Right atrium auricular region (tissue), 2 donors: ENCODE measurements around the gene NLRC5. TPM values are rescaled to one million over a fixed set of nuclear protein-coding genes. Genes with fewer than 3 reads are reported as not detected.
"Not testable (repeated sequence)": the region's sequence is repeated elsewhere in the genome, so short reads cannot be mapped to it uniquely, and the experiment has no call there.

Source experiments
- DNase-seq: peaks from one replicate; pipeline ENCODE4 v3.0.0-alpha.2; 2019; ENCODE audit warnings: low spot score
- H3K27ac ChIP-seq, 2 donors: fragments of 200-600 bp; sonication (generic); 1 replicate in 1 of 2; 2 replicates in 1 of 2; pipeline ENCODE4 v1.5.1; 2016 to 2019
- H3K27me3 ChIP-seq, 2 donors: fragments of 200-600 bp; sonication (generic); one replicate each; pipeline versions ENCODE4 v1.5.1 to v1.6.0; 2017 to 2019
- H3K36me3 ChIP-seq: fragments of 200-600 bp; sonication (generic); one replicate; pipeline ENCODE4 v1.5.1; 2016
- H3K4me1 ChIP-seq, 2 donors: fragments of 200-600 bp; sonication (generic); one replicate each; pipeline versions ENCODE4 v1.5.1 to v1.6.0; 2017 to 2019
- H3K4me3 ChIP-seq, 2 donors: fragments of 200-600 bp; sonication (generic); 1 replicate in 1 of 2; 2 replicates in 1 of 2; pipeline ENCODE4 v1.5.1; 2017 to 2019; ENCODE audit warnings: mild to moderate bottlenecking in 1 of 2, moderate library complexity in 1 of 2
- H3K9me3 ChIP-seq, 2 donors: fragments of 200-600 bp; sonication (generic); one replicate each; pipeline ENCODE4 v1.5.1; 2019
- CTCF ChIP-seq, 2 donors: fragments of 200-600 bp; sonication (generic); IDR thresholded peaks; one replicate each; pipeline ENCODE4 v1.5.1; 2019; ENCODE audit warnings: antibody characterized with exemption in 2 of 2
- total RNA-seq, 2 donors: library from RNA; depleted of rRNA; stranded (reverse); fragments of >200 nt; gene quantifications; one replicate each; pipeline ENCODE4 v1.1.0, GENCODE V29; 2016

Gene NLRC5
- total RNA-seq, 2 donors from 2014 or later, result 8.0 to 9.7 TPM

GRCh38 chr16:57058291-57058861 is 69.0 kb downstream of the NLRC5 start:
- H3K4me3 ChIP-seq, result no peak overlapping the region
- TF ChIP-seq CTCF (IDR thresholded peaks at IDR 0.05), result no peak

GRCh38 chr16:57060323-57061083 is 71.1 kb downstream of the NLRC5 start:
- Histone ChIP-seq H3K27ac (peak overlapping the region; percentile 70 to 79), H3K4me1 (peaks cover 0 to 23% of the 10 kb centered on the region in 2 donors), H3K4me3 (no peak overlapping the region), H3K27me3 (no peaks in the 10 kb centered on the region), H3K36me3 (no peaks in the 10 kb centered on the region), H3K9me3 (no peaks in the 10 kb centered on the region)
- DNase-seq, result no peak
- TF ChIP-seq CTCF (IDR thresholded peaks at IDR 0.05), result no peak

More at GRCh38 chr16:57058291-57058861, 69.0 kb downstream of the NLRC5 start:
- DNase-seq, result no peak
- Histone ChIP-seq H3K4me1 (peaks cover 0 to 23% of the 10 kb centered on the region in 2 donors), H3K36me3 (no peaks in the 10 kb centered on the region), H3K27me3 (no peaks in the 10 kb centered on the region), H3K9me3 (no peaks in the 10 kb centered on the region), H3K27ac (no peak overlapping the region)

GRCh38 chr16:57061084-57061905 is 71.9 kb downstream of the NLRC5 start:
- H3K27me3 ChIP-seq, result no peaks in the 10 kb centered on the region
- no peak overlapping the region for H3K4me3 ChIP-seq
- H3K9me3 ChIP-seq, result no peaks in the 10 kb centered on the region
- TF ChIP-seq CTCF (IDR thresholded peaks at IDR 0.05), result no peak
- peak; percentile 89 for DNase-seq
- H3K4me1 ChIP-seq, result peaks cover 0 to 23% of the 10 kb centered on the region in 2 donors
- H3K36me3 ChIP-seq, result no peaks in the 10 kb centered on the region
- peak overlapping the region; percentile 70 to 79 for H3K27ac ChIP-seq

GRCh38 chr16:57062329-57062728 is 73.0 kb downstream of the NLRC5 start:
- Histone ChIP-seq H3K36me3 (no peaks in the 10 kb centered on the region), H3K4me1 (peaks cover 0 to 23% of the 10 kb centered on the region in 2 donors), H3K4me3 (no peak overlapping the region), H3K9me3 (no peaks in the 10 kb centered on the region), H3K27me3 (no peaks in the 10 kb centered on the region), H3K27ac (peak overlapping the region; percentile 2 to 79)
- no peak for TF ChIP-seq CTCF (IDR thresholded peaks at IDR 0.05)
- DNase-seq, result no peak

- not testable (repeated sequence) for DNase-seq, H3K36me3 ChIP-seq, H3K27me3 ChIP-seq, H3K9me3 ChIP-seq, H3K4me3 ChIP-seq, H3K27ac ChIP-seq
- peaks cover 0 to 23% of the 10 kb centered on the region in 2 donors for H3K4me1 ChIP-seq
Observed at GRCh38 chr16:57063189-57063588, 73.8 kb downstream of the NLRC5 start.

GRCh38 chr16:57064995-57065394 is 75.6 kb downstream of the NLRC5 start:
- Histone ChIP-seq H3K9me3 (no peaks in the 10 kb centered on the region), H3K36me3 (no peaks in the 10 kb centered on the region), H3K4me1 (peaks cover 0 to 23% of the 10 kb centered on the region in 2 donors), H3K4me3 (no peak overlapping the region), H3K27me3 (no peaks in the 10 kb centered on the region), H3K27ac (no peak overlapping the region)
- TF ChIP-seq CTCF (IDR thresholded peaks at IDR 0.05), result no peak
- no peak for DNase-seq
